ENCODE measurements around the gene NOL6.
"Not testable (repeated sequence)": the region's sequence is repeated elsewhere in the genome, so short reads cannot be mapped to it uniquely, and the experiment has no call there.

NOL6 gene

GRCh38 chr9:33430942-33431341 lies 42.8 kb downstream of the NOL6 start:
- DNase-seq: no peak

GRCh38 chr9:33429256-33429985 lies 44.3 kb downstream of the NOL6 start:
- DNase-seq: no peak

GRCh38 chr9:33426843-33427293 lies 46.9 kb downstream of the NOL6 start:
- DNase-seq: no peak

GRCh38 chr9:33425128-33425533 lies 48.6 kb downstream of the NOL6 start:
- DNase-seq: no peak

GRCh38 chr9:33424492-33424891 lies 49.2 kb downstream of the NOL6 start:
- DNase-seq: not testable (repeated sequence)

- not testable (repeated sequence) for DNase-seq
These were observed 49.7 kb downstream of the NOL6 start for GRCh38 chr9:33424043-33424442.

- DNase-seq: no peak
These were observed 53.9 kb downstream of the NOL6 start for GRCh38 chr9:33419708-33420303.

- no peak for DNase-seq
These were observed 55.6 kb downstream of the NOL6 start for GRCh38 chr9:33418090-33418489.

- no peak for DNase-seq
These were observed 56.7 kb downstream of the NOL6 start for GRCh38 chr9:33416996-33417395.

- DNase-seq: peak; percentile 76
These were observed 58.2 kb downstream of the NOL6 start for GRCh38 chr9:33415501-33416038.

GRCh38 chr9:33414889-33415500 lies 58.7 kb downstream of the NOL6 start:
- DNase-seq: no peak

GRCh38 chr9:33414268-33414667 lies 59.5 kb downstream of the NOL6 start:
- DNase-seq: peak; percentile 33

Measured in hematopoietic multipotent progenitor cell treated with erythropoietin and hydrocortisone succinate and interleukin-3 and kit ligand, for 8 days (in vitro differentiated cells).